H54 (cell line): ENCODE measurements around the gene KCNJ14.

Experiments
- DNase-seq: peaks from one replicate; pipeline ENCODE4 v3.0.0; 2011; ENCODE audit warnings: low spot score, mixed read lengths; ENCODE audit not compliant: insufficient read length
- FAIRE-seq: peaks from 3 replicates; lab custom pipeline; 2011; peaks lifted over from hg19 to GRCh38; lab: Jason Lieb, UNC
- POLR2A ChIP-seq: IDR thresholded peaks from 2 replicates; pipeline ENCODE4 v1.6.1; 2011; ENCODE audit warnings: low read depth, mild to moderate bottlenecking, low read length

Gene KCNJ14

DNA sequence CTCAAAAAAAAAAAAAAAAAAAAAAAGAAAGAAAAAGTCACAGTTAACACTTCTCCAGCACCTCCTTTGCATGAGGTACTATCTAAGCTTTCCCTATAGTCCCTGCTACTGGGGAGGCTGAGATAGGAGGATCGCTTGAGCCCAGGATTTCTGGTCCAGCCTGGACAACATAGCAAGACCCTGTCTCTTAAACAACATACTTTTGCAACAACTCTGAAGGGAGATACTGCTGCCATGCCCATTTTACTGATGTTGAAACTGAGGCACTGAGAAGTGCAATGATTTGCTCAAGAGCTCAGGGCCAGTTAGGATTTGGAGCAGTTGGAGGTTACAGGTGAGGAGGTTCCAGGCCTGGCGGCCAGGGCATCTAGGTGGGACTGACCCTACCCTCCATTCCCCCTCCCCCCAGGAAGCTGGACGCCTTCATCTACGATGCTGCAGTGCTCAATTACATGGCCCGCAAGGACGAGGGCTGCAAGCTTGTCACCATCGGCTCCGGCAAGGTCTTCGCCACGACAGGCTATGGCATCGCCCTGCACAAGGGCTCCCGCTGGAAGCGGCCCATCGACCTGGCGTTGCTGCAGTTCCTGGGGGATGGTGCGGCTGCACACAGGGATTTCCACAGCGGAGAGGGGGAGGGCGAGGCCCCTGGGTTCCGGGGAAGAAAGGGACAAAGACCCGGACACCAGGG lies 13.9 kb upstream of the KCNJ14 start:
- TF ChIP-seq POLR2A = no peak
- no peak for FAIRE-seq
- DNase-seq = no peak

DNA sequence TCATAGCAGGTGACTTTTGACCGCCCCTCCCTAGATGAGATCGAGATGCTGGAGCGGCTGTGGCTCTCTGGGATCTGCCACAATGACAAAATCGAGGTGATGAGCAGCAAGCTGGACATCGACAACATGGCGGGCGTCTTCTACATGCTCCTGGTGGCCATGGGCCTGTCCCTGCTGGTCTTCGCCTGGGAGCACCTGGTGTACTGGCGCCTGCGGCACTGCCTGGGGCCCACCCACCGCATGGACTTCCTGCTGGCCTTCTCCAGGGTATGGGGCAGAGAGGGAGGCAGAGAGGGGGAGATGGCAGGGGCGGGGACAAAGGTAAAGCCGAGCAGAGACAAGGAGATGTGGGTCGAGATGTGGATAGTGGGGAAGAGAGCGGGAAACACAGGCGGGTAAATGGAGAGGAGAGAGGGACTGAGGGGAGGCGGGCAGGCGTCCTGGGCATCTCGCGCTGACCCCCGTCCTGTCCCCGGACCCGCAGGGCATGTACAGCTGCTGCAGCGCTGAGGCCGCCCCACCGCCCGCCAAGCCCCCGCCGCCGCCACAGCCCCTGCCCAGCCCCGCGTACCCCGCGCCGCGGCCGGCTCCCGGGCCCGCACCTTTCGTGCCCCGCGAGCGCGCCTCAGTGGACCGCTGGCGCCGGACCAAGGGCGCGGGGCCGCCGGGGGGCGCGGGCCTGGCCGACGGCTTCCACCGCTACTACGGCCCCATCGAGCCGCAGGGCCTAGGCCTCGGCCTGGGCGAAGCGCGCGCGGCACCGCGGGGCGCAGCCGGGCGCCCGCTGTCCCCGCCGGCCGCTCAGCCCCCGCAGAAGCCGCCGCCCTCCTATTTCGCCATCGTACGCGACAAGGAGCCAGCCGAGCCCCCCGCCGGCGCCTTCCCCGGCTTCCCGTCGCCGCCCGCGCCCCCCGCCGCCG lies 13.0 kb upstream of the KCNJ14 start:
- no peak for TF ChIP-seq POLR2A
- no peak for FAIRE-seq
- DNase-seq = no peak

DNA sequence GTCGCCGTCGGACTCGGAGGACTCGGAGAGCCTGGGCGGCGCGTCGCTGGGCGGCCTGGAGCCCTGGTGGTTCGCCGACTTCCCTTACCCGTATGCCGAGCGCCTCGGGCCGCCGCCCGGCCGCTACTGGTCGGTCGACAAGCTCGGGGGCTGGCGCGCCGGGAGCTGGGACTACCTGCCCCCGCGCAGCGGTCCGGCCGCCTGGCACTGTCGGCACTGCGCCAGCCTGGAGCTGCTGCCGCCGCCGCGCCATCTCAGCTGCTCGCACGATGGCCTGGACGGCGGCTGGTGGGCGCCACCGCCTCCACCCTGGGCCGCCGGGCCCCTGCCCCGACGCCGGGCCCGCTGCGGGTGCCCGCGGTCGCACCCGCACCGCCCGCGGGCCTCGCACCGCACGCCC lies 12.1 kb upstream of the KCNJ14 start:
- FAIRE-seq (no peak), DNase-seq (no peak)
- TF ChIP-seq POLR2A = no peak

DNA sequence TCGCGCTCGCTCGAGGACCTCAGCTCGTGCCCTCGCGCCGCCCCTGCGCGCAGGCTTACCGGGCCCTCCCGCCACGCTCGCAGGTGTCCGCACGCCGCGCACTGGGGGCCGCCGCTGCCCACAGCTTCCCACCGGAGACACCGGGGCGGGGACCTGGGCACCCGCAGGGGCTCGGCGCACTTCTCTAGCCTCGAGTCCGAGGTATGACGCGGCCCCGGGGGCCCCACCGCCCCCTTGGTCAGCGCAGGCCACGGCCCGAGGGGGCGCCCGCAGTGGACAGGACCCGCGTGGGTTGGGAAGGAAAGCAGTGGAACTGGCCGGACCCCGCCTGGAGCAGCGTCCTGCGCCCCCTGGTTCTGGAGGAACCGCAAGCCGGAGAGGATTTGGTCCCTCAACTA lies 11.6 kb upstream of the KCNJ14 start:
- no peak for DNase-seq
- FAIRE-seq = no peak
- no peak for TF ChIP-seq POLR2A

DNA sequence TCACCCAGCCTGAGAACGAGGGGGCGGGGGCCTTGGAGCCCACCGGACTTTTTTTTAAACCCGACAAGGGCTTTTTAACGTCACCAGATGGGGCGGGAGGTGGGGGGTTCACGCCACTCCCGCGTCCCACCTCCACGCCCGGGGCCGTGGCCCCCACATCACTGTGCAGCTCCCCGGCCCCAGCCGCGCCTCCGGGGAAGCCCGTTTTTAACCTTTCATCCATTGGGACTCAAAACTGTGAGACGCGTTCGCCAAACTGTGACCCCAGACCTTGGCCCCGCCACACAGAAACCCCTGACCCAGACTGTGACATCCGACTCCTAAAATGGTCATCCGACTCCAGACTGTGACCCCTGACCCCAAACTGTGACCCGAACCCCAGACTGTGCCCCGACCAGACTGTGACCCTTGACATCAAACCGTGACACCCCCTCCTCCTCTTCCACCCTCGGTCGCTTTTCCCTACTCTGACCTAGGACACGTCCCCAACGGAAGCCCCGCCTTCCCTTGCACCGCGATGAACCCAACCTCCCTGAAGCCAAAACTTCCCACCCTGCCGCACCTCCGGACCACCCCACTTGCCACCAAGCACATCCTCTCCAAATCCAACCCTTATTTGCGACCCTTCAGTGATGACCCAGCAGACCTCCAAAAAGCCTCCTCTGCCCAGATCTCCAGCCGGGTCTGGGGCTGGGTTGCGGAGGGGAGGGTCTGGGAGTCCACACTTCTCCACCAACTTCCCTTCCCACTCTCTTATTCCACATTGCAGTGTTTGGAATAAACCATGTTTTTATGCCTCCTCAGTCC lies 11.0 kb upstream of the KCNJ14 start:
- FAIRE-seq (no peak), DNase-seq (no peak)
- no peak for TF ChIP-seq POLR2A

DNA sequence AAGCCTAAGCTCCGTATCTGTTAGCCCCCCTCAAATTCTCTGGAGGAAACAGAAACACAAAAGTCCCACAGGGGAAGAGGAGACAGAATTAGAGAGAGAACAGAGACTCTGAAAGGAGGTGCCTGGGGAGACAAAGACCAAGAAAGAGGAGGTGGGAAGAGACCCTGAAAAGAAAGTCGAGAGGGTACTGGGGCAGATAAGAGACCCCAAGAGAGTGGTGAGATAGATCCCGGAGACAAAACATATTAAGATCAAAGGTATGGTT lies 10.5 kb upstream of the KCNJ14 start:
- no peak for FAIRE-seq
- DNase-seq = no peak
- no peak for TF ChIP-seq POLR2A

DNA sequence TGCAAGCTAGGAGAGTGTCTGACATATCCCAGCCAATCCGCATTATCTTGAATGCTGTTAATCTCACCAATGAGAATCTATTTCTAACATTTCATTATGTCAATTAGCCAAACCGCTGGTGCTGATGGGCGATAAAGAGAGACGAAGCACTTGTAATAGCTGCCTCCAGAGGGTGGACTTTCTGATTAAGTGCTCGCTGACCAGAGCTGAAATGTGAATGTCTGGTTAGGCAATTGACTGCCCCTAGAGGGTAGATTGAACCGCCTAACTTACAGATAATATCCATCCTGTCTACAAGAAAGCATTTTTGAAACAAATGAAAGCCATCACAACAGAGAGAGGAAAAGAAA lies 10.1 kb upstream of the KCNJ14 start:
- DNase-seq = peak; percentile 94
- FAIRE-seq = peak; percentile 43
- TF ChIP-seq POLR2A = no peak

DNA sequence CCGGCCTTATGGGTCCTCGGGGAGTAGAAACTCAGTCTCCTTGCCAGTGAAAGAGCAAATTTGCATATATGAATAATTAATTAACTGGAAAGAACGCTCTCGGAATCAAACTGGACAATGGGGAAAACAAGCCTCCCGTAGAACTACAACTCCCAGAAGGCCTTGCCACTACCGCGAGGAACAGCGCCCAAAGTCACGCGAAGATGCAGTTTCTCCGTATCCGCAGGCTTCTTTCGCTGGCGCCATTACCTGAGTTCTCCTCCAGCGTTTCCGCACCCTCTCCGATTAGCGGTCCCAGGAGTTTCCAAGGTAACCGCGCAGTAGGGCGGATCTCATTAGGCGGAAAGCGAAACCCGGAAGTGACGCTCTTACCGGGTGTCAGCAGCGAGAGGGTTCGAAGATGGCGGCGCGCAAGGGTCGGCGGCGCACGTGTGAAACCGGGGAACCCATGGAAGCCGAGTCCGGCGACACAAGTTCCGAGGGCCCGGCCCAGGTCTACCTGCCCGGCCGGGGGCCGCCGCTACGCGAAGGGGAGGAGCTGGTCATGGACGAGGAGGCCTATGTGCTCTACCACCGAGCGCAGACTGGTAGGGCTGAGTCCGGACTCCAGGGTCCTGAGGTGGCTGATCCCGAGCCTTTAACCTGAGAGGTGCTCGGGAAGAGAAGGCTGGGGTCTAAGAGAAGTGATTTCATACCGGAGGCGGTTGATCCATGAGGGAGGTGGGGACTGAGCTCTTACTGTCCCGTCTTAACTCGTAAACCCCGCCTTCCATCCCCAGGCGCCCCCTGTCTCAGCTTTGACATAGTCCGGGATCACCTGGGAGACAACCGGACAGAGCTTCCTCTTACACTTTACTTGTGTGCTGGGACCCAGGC lies 9.5 kb upstream of the KCNJ14 start, which contains the start of gene GRWD1:
GRWD1 (plus strand) TSS at position 378 of the 876 bp plus-strand sequence; CDS start at position 401, 23 bp downstream.
- DNase-seq (peak; percentile 95), FAIRE-seq (peak; percentile 95)
- TF ChIP-seq POLR2A = peak; percentile 55

DNA sequence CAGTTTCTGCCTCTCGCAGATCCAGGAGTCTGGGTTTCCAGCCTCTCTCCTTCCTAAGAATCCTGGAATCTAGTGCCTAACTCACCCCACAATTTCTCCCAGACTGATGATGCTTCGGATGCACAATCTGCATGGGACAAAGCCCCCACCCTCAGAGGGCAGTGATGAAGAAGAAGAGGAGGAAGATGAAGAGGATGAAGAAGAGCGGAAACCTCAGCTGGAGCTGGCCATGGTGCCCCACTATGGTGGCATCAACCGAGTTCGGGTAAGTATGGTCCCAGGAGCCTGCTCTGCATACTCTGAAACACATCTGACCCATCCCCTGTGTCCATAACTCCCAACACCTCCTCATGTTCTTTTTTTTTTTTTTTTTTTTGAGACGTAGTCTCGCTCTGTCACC lies 8.8 kb upstream of the KCNJ14 start:
- DNase-seq = no peak
- no peak for FAIRE-seq
- TF ChIP-seq POLR2A = no peak

DNA sequence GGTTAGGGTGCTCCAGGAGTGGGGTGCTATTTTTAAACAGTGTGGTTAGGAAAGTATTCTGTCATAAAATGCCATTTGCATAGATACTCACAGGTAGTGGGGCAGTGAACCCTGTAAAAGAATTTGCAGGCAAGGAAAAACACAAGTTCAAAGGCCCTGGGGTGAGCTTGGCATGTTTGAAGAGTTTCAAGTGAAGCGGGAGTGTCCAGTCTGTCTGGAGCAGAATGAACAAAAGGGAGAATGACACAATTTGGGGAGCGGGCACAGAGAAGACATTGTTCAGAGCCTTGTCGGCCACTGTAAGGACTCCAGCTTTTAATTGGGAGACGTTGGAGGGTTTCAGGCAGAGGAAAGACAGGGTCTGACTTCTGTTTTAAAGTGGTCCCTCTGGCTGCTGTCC lies 6.8 kb upstream of the KCNJ14 start:
- FAIRE-seq (no peak), DNase-seq (no peak)
- TF ChIP-seq POLR2A = no peak

DNA sequence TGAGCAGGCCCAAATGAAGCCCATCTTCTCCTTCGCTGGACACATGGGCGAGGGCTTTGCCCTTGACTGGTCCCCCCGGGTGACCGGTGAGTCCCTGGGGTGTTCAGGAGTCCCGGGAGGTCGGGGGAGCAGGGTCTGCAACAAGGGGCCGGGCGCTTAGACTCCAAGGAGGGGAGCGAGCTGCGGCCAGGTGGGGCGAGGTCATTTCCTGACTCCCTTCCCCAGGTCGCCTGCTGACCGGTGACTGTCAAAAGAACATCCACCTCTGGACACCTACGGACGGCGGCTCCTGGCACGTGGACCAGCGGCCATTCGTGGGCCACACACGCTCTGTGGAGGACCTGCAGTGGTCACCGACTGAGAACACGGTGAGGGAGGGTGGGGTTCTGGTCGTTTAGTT lies 4.9 kb upstream of the KCNJ14 start:
- no peak for TF ChIP-seq POLR2A
- DNase-seq (no peak), FAIRE-seq (no peak)

DNA sequence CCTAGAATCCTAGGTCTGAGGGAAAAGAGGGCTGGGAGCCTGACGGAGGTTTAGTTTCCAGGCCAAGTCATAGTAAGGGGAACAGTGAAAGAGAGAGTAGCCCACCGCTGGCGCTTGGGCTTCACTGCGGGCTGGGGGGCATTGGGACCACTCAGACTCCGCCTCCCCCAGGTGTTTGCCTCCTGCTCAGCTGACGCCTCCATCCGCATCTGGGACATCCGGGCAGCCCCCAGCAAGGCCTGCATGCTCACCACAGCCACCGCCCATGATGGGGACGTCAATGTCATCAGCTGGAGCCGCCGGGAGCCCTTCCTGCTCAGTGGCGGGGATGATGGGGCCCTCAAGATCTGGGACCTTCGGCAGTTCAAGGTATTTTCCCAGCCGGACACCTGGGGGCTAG lies 4.5 kb upstream of the KCNJ14 start:
- DNase-seq = no peak
- TF ChIP-seq POLR2A = no peak
- no peak for FAIRE-seq

DNA sequence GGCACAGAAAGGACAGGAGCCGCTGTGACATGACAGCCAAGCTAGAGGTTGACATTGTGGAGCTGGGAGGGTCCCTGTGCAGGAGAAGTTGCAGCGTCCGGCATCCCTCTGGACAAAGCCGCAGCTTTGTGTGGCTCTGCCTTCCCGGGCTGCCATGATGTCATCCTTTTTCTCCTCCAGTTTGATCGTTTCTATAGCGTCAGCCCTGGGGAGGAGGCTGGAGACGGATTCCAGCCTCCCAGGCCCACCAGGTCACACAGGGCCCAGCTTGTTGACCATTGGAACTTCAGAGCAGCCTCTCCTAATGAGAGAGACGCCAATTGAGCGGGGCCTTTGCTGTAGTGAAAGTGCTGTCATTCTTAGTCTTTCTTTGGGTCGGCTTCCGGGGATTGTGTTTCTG lies 3.8 kb upstream of the KCNJ14 start:
- FAIRE-seq (no peak), DNase-seq (no peak)
- TF ChIP-seq POLR2A = no peak
